IMR-90 (cell line): ENCODE results near the gene CTPS2. TPM values are rescaled to one million over a fixed set of nuclear protein-coding genes. Genes with fewer than 3 reads are reported as not detected.

Source experiments
- ATAC-seq: fragments of 200-7000 bp; cut with Tn5 transposase; 2 replicates; pipeline ENCODE4 v1.9.1; 2020; ENCODE audit warnings: low read depth, mild to moderate bottlenecking, moderate library complexity
- BruUV-seq: library from RNA; stranded (reverse); fragments of 400-500 nt; replicated peaks from 2 replicates; lab custom pipeline; 2021; lab: Mats Ljungman, UMichigan
- CTCF ChIA-PET: fragments of 300-600 bp; formaldehyde crosslinking; extraction: SDS; loops from one replicate; lab custom pipeline; 2021; ENCODE audit warnings: antibody characterized with exemption; lab: Yijun Ruan, JAX
- POLR2A ChIA-PET: fragments of 300-600 bp; sonication (Branson Sonifier 250); formaldehyde crosslinking; loops from one replicate; lab custom pipeline; 2022; ENCODE audit warnings: antibody characterized with exemption; ENCODE audit not compliant: unreplicated experiment; lab: Charles Lee
- DNase-seq: peaks from one replicate; pipeline ENCODE4 v3.0.0; 2013
- H2AFZ ChIP-seq: replicated peaks from 2 replicates; pipeline ENCODE3; 2013; ENCODE audit warnings: low read length, mild to moderate bottlenecking; ENCODE audit not compliant: poor library complexity
- H2AK5ac ChIP-seq: 2 replicates; pipeline ENCODE4 v1.6.1; 2013; ENCODE audit warnings: low read depth, low read length, inconsistent platforms
- H2AK9ac ChIP-seq: replicated peaks from 2 replicates; pipeline ENCODE3; 2013; ENCODE audit warnings: mild to moderate bottlenecking, low read depth, low read length, moderate library complexity; ENCODE audit not compliant: poor library complexity
- H2BK120ac ChIP-seq: 2 replicates; pipeline ENCODE4 v1.6.1; 2013; ENCODE audit warnings: low read depth, low read length, inconsistent platforms
- H2BK15ac ChIP-seq: 3 replicates; pipeline ENCODE4 v1.6.1; 2013; ENCODE audit warnings: low read depth, low read length, inconsistent platforms
- H2BK20ac ChIP-seq: 2 replicates; pipeline ENCODE4 v1.6.1; 2013; ENCODE audit warnings: low read depth, mild to moderate bottlenecking, inconsistent platforms, low read length, moderate library complexity
- H2BK5ac ChIP-seq: 2 replicates; pipeline ENCODE4 v1.6.1; 2013; ENCODE audit warnings: mild to moderate bottlenecking, low read depth, low read length, inconsistent platforms; ENCODE audit not compliant: poor library complexity, severe bottlenecking
- H3K14ac ChIP-seq: replicated peaks from 2 replicates; pipeline ENCODE4 v1.6.1; 2013; ENCODE audit warnings: low read depth, low read length, inconsistent platforms
- H3K18ac ChIP-seq: 2 replicates; pipeline ENCODE4 v1.6.1; 2013; ENCODE audit warnings: low read depth, low read length, control low read depth
- H3K23ac ChIP-seq: 2 replicates; pipeline ENCODE4 v1.6.1; 2013; ENCODE audit warnings: low read depth, low read length, inconsistent platforms
- H3K27ac ChIP-seq: 2 replicates; pipeline ENCODE4 v1.5.1; 2013; ENCODE audit warnings: mild to moderate bottlenecking, control low read depth, low read length; ENCODE audit not compliant: insufficient read depth
- H3K27me3 ChIP-seq: 2 replicates; pipeline ENCODE4 v1.6.1; 2013; ENCODE audit warnings: low read length; ENCODE audit not compliant: control insufficient read depth, insufficient read depth
- H3K36me3 ChIP-seq: 2 replicates; pipeline ENCODE4 v1.6.1; 2013; ENCODE audit warnings: low read length, mixed read lengths; ENCODE audit not compliant: control insufficient read depth, insufficient read depth
- H3K4ac ChIP-seq: 2 replicates; pipeline ENCODE4 v1.6.1; 2013; ENCODE audit warnings: low read depth, low read length, inconsistent platforms
- H3K4me1 ChIP-seq: 2 replicates; pipeline ENCODE4 v1.6.1; 2013; ENCODE audit warnings: low read length, mixed read lengths; ENCODE audit not compliant: control insufficient read depth, insufficient read depth
- H3K4me2 ChIP-seq: 2 replicates; pipeline ENCODE4 v1.6.1; 2013; ENCODE audit warnings: low read depth, mild to moderate bottlenecking, control low read depth, low read length, moderate library complexity
- H3K4me3 ChIP-seq: 2 replicates; pipeline ENCODE4 v1.5.1; 2013; ENCODE audit warnings: low read depth, mild to moderate bottlenecking, control low read depth, low read length, moderate library complexity; ENCODE audit not compliant: insufficient read depth
- H3K56ac ChIP-seq: 2 replicates; pipeline ENCODE4 v1.6.1; 2013; ENCODE audit warnings: low read length, inconsistent platforms; ENCODE audit not compliant: insufficient read depth; ENCODE audit errors: extremely low read depth
- H3K79me1 ChIP-seq, 2 experiments: 2 replicates each; pipeline ENCODE4 v1.6.1; 2013; ENCODE audit warnings: low read length in 2 of 2, inconsistent platforms in 1 of 2, low read depth in 1 of 2
- H3K9ac ChIP-seq: 2 replicates; pipeline ENCODE4 v1.6.1; 2013; ENCODE audit warnings: low read depth, low read length, control low read depth
- H3K9me1 ChIP-seq: 2 replicates; pipeline ENCODE4 v1.6.1; 2013; ENCODE audit warnings: low read length, inconsistent platforms; ENCODE audit not compliant: insufficient read depth
- H3K9me3 ChIP-seq: 2 replicates; pipeline ENCODE4 v1.6.1; 2013; ENCODE audit warnings: low read length; ENCODE audit not compliant: control insufficient read depth, insufficient read depth
- H4K20me1 ChIP-seq: 2 replicates; pipeline ENCODE4 v1.6.1; 2013; ENCODE audit warnings: low read length, inconsistent platforms; ENCODE audit not compliant: insufficient read depth
- H4K5ac ChIP-seq: 2 replicates; pipeline ENCODE4 v1.6.1; 2013; ENCODE audit warnings: mild to moderate bottlenecking, low read depth, low read length, control low read depth
- H4K8ac ChIP-seq, 2 experiments: 2 replicates each; pipeline ENCODE4 v1.6.1; 2013; ENCODE audit warnings: low read depth in 2 of 2, low read length in 2 of 2, control low read depth in 1 of 2, inconsistent platforms in 1 of 2
- H4K91ac ChIP-seq: 2 replicates; pipeline ENCODE4 v1.6.1; 2013; ENCODE audit warnings: low read depth, low read length, inconsistent platforms; ENCODE audit not compliant: insufficient read depth
- CTCF ChIP-seq: conservative IDR thresholded peaks from 2 replicates; pipeline ENCODE4 v1.5.1; 2012; ENCODE audit warnings: mild to moderate bottlenecking, low read depth, low read length, improper control_type of control experiment
- MAZ ChIP-seq: IDR thresholded peaks from 2 replicates; pipeline ENCODE4 v1.6.1; 2012; ENCODE audit warnings: low read depth, mild to moderate bottlenecking, low read length, improper control_type of control experiment, moderate library complexity, borderline replicate concordance
- MXI1 ChIP-seq: IDR thresholded peaks from 2 replicates; pipeline ENCODE4 v1.6.1; 2012; ENCODE audit warnings: low read depth, mild to moderate bottlenecking, low read length, moderate library complexity, borderline replicate concordance
- RAD21 ChIP-seq: IDR thresholded peaks from 2 replicates; pipeline ENCODE4 v1.6.1; 2012; ENCODE audit warnings: low read length, improper control_type of control experiment
- RFX5 ChIP-seq: IDR thresholded peaks from 2 replicates; pipeline ENCODE4 v1.8.0; 2012; ENCODE audit warnings: low read depth, mild to moderate bottlenecking, low read length, moderate library complexity
- SMC3 ChIP-seq: fragments of 150-350 bp; IDR thresholded peaks from 2 replicates; pipeline ENCODE4 v1.6.1; 2016; ENCODE audit warnings: low read depth, mild to moderate bottlenecking, antibody characterized with exemption, low read length, moderate library complexity
- USF2 ChIP-seq: fragments of 150-350 bp; IDR thresholded peaks from 2 replicates; pipeline ENCODE4 v1.6.1; 2017; ENCODE audit warnings: mild to moderate bottlenecking, antibody characterized with exemption, low read length, low read depth
- WGBS, 2 experiments: methylation state at CpG; one replicate each; pipeline versions ENCODE4 v1.1.5 to v1.1.7; 2013; ENCODE audit warnings: missing lambda C conversion rate in 2 of 2; ENCODE audit not compliant: insufficient read length in 1 of 2; ENCODE audit errors: extremely low coverage in 2 of 2; 5-methylcytosine and 5-hydroxymethylcytosine counted together
- dilution Hi-C: fragments of 300-500 bp; cut with HindIII; formaldehyde crosslinking; loops from one replicate; pipeline ENCODE4 v1.14.3; 2018; ENCODE audit warnings: low sequenced_read_pairs; ENCODE audit not compliant: unreplicated experiment
- in situ Hi-C: fragments of 300-500 bp; cut with MboI; formaldehyde crosslinking; loops from 3 replicates; pipeline ENCODE4 v1.14.3; 2019; ENCODE audit warnings: low sequenced_read_pairs, inconsistent platforms, mixed read lengths
- intact Hi-C: fragments of 100-400 bp; cut with micrococcal nuclease; formaldehyde crosslinking; loops from 2 replicates; pipeline ENCODE4 v1.10.0; 2022
- polyA plus RNA-seq, 3 experiments: library from polyadenylated mRNA; depleted of rRNA; stranded (reverse); fragments of >200 nt; gene quantifications; 2 replicates each; pipeline ENCODE4 v1.2.3, GENCODE V29; 2012; ENCODE audit warnings: low replicate concordance in 1 of 3
- total RNA-seq: library from RNA; depleted of rRNA; stranded (reverse); fragments of >200 nt; gene quantifications from 2 replicates; pipeline ENCODE4 v1.2.3, GENCODE V29; 2012

CTPS2 gene
- total and polyA plus RNA-seq, 2 of the 4 experiments (the other 2 are of a cell fraction): 6.0 to 13.1 TPM

- Histone ChIP-seq H3K14ac (no peak overlapping the region), H3K18ac (no peak overlapping the region), H4K91ac (no peak overlapping the region), H3K27me3 (no peaks in the 10 kb centered on the region), H3K79me1 (no peaks in the 10 kb centered on the region), H2AK5ac (no peak overlapping the region), H3K4me1 (no peaks in the 10 kb centered on the region), H2AK9ac (no peak overlapping the region), H3K4me3 (no peak overlapping the region), H3K4ac (no peak overlapping the region), H4K8ac (no peak overlapping the region), H2BK120ac (no peak overlapping the region), H4K5ac (no peak overlapping the region), H3K23ac (no peak overlapping the region), H2BK15ac (no peak overlapping the region), H3K56ac (no peak overlapping the region), H4K20me1 (no peaks in the 10 kb centered on the region), H3K9me3 (no peaks in the 10 kb centered on the region), H2AFZ (no peak overlapping the region), H3K36me3 (peaks cover 11% of the 10 kb centered on the region), H3K27ac (no peak overlapping the region), H2BK5ac (no peak overlapping the region), H3K4me2 (no peak overlapping the region), H3K9me1 (no peaks in the 10 kb centered on the region), H3K9ac (no peak overlapping the region), H2BK20ac (no peak overlapping the region)
- ChIA-PET POLR2A (no interaction called here), CTCF (interaction anchor here (0.5 to 1.5 kb wide), 3 partner anchors 25 to 1615 kb away, joined by 3 to 4 read pairs (median 3); no protein-coding TSS in a partner anchor)
- intact Hi-C loops: loop anchor here (1.0 to 10.0 kb wide), 5 partner anchors 259 to 1220 kb away; partner anchors contain the start of gene GRPR
- dilution Hi-C loops: no loop called here
- ATAC-seq (peak; percentile 98), DNase-seq (peak; percentile 65)
- BruUV-seq: no TSS peak
- WGBS, 2 experiments: no CpG with 5 or more reads among the region's 10 CpGs
- TF ChIP-seq CTCF (peak; percentile 82), RFX5 (no peak), MAZ (no peak), MXI1 (no peak), USF2 (peak; percentile 59), SMC3 (peak; percentile 79), RAD21 (peak; percentile 78)
- in situ Hi-C loops: loop anchor here (25.0 kb wide), 2 partner anchors 883 to 1208 kb away; partner anchors contain the start of gene PIR
Observed at GRCh38 chrX:16695079-16695676, 17.3 kb downstream of the CTPS2 start.
